ENCODE measurements around the gene PNO1.

Gene PNO1

DNA sequence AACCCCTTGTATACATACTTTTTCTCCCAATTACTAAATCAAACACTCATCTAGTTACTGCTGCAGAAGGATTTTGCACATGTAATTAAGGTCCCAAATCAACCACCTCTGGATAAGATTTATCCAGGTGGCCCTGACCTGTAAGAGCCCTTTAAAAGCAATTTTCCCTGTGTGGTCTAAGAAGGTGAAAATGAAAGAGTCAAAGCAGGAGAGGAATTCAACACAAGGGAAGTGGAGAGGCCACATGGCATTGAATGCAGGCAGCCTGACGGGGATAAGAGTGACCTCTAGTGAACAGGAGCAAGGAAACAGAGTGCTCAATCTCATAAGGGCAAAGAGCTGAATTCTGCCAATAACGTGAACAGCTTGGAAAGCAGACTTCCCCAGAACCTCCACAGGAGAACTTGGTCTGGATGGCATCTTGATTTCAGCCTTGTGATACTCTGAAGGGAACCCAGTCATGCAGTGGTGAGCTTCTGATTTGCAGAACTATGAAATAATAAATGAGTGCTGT is 67.5 kb downstream of the PNO1 start:
- in situ Hi-C loops (cut with HindIII; ENCODE audit: low pct_ligation_motif_present, low pct_unique_long_range_greater_than_20kb, low sequenced_read_pairs) = no loop called here
- DNase-seq = peak; percentile 69

Data from ACHN (cell line).